Anterior cingulate cortex (tissue), 58 donors: ENCODE data around the gene MARCKSL1.
"Not testable (repeated sequence)": the region's sequence is repeated elsewhere in the genome, so short reads cannot be mapped to it uniquely, and the experiment has no call there.

Experiments used
- DNase-seq, 58 donors: peaks; one replicate each; lab custom pipeline; 2025; lab: John Stamatoyannopoulos, UW

Gene MARCKSL1, protein sequence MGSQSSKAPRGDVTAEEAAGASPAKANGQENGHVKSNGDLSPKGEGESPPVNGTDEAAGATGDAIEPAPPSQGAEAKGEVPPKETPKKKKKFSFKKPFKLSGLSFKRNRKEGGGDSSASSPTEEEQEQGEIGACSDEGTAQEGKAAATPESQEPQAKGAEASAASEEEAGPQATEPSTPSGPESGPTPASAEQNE

GRCh38 chr1:32335790-32336590 lies at the start of gene MARCKSL1:
TSS of gene MARCKSL1 (minus strand) at chr1:32336233. CDS start at chr1:32336033, 200 bp downstream.
- DNase-seq, result peak in 54 of 58 donors; percentile 24 to 91 (median 79)

DNA sequence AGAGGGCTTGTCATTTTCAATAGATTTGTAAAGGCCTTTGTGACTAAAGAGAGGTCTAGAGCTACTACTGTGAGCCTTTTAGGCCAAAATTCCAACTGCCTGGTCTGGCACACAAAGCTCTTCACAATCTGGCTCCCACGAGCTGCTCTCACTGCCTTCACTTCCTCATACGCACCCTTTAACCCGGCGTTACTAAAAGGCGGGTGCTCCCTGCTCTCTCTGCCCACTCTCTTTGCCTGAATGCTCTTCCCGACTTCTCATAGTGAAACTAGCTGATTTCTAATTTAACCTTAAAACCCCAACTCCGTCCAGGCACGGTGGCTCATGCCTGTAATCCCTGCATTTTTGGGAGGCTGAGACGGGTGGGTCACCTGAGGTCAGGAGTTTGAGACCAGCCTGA lies 44.0 kb upstream of the MARCKSL1 start:
- DNase-seq, result no peak

DNA sequence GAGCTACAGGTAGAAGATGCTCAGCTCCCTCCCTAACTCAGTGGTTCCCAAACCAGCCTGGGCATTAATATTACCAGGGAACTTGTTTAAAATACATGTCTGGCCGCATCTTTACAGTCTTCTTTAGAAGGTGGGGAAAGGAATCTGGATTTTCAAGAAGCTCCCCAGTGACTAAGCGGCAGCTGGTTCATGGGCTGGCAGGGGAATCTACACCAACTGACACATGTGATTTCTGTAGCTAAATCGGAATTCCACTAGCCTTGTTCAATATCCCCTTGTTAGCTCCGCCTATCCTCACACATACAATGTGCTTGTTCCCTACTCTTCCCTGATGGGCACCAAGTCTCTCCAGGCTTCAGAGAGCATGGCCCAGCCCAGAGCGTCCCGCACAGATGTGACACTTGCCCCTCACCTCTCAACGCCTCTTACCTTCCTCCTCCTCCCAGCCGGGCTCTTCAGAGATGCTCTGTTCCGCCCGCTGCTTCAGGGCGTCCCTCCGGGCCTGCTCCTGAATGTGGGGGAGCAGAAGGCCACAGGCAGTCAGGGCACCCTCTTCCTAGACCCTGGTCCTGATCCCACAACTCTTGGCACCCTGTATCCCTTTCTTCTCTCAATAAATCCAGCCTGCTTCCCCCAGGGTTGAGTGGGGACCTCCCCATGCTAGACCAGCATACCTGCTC lies 41.6 kb upstream of the MARCKSL1 start:
- DNase-seq, result peak in 1 of 58 donors; percentile 9

GRCh38 chr1:32376199-32376598 lies 40.2 kb upstream of the MARCKSL1 start:
- DNase-seq, result no peak

DNA sequence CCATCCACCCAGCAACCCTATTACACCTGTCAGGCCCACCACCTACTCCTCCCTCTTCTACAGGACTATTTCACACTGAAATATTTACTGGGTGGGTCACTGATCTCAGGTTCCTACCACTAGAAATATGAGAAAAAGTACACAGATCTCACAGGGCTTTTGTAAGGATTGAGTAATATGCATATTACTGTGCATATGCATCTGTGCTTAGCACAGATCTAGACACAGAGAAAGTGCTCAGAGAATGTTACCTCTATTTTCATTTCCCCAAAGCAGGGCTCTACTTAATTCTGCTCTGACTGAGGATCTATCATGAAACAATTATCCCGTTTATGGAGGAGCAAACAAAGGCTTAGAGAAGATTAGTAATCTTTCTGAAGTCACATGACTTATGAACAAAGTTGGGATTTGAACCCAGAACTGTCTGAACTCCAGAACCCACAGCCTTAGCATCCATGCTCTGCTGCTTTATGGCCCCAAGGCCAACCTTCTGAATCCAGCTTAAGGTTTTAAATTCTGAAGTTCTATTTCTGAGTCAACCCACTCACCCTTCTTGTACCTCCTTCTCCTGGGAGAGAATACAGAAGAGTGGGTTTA lies 38.1 kb upstream of the MARCKSL1 start:
- no peak for DNase-seq

DNA sequence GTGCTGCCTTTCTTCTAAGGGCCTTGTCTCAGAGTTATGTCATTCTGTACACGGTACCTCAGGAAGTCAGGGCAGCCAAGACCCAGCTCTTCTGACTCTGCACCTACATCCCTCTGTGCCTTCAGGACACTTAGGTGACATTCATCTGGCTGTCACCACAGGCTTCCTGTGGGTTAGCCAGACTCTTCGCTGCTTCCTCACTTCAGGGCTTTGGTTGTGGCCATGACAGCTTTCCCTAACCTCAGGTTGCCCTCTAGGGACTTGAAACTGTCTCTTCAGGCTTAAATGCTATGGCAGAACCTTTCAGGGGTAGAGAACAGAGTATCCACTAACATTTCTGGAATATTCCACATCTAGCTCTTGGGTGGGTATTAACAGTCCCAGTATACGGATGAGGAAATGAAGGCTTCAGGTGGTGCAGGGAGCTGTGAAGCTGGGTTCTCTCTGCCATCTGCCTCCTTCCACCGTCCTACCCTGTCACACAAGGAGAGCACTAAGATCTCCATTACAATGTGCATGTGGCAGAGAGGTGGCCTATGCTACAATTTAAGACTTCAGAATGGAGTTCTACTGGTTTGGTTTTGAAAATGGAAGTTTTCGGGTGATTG lies 36.2 kb upstream of the MARCKSL1 start:
- no peak for DNase-seq

DNA sequence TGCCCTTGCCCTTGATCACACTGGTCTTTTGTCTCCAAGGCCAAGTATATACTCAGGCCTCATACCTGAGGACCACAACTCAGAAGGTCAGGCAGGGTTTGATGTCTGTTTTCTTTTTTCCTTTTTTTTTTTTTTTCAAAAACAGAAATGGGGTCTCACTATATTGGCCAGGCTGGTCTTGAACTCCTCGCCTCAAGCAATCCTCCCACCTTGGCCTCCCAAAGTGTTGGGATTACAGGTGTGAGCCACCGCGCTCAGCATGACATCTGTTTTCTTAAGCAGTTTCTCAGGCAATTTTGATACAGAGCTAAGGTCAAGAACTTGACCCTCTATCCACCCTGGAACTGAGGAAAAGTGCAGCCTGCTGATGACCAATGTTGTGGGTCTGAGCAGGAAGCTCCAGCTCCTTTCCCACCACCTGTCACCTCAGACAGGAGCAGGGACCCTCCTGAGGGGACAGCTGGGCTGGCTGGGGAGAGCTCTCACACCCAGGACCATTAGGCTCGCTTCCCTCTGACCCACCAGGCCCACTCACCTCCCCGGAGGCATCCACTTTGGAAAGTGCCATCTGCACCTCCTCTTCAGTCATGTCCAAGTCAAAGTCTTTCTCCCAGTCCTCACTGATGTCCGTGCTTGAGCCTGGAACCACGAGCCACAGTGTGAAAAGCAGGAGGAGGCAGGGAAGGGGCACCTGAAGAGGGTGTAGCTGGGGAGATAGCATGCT lies 32.0 kb upstream of the MARCKSL1 start:
- no peak for DNase-seq

GRCh38 chr1:32365445-32365844 lies 29.4 kb upstream of the MARCKSL1 start:
- no peak for DNase-seq

DNA sequence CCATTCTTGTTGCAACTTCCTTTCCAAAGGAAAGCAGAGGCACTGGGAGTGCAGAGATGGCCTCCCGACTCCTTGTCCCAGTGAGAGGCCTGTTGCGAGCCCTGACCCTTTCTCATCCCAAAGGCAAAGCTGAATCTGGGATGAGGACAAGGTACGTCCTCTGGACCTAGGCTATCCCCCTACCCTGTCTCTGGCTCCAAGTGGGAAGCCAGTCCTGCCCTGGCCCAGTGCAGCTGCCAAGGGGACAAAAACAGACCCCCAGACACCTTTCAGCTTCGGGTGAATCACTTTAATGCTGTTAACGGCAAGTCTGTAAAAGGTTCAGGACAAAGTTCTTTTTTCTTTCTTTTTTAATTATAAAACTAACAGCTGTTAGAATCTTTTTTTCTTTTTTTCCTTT lies 28.8 kb upstream of the MARCKSL1 start:
- no peak for DNase-seq

GRCh38 chr1:32363713-32364112 lies 27.7 kb upstream of the MARCKSL1 start:
- no peak for DNase-seq

DNA sequence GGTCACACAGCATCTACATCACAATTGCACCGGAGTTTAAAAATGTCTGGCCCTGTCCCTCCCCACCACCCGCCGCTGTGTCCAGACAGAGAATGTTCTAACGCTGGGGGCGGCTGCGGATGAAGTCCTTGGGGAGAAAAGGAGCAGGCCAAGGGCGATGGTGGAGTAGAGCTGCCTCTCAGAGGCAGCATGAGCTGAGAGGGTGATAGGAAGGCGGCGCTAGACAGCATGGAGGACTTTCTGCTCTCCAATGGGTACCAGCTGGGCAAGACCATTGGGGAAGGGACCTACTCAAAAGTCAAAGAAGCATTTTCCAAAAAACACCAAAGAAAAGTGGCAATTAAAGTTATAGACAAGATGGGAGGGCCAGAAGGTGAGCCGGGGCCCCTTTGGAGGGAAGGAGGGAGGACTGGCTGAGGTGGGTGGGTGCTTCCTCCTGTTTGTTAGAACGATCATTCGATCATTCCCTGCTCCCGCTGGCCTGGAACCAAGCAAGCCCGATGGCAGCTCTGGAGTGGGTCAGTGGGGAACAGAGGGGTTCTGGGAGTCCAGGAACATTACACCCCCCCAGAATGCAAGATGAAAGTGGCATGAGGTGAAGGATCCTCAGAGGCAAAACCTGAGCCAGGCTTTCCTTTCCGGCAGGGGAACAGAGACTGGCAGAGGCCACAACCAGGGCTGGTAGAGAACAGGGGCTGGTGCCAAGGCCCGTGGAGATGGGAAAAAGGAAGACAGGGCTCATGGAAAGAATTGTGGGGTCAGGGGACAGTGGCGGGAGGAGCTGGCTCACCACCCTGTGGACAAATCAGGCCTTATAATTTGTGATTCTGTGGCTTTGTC lies 26.7 kb upstream of the MARCKSL1 start, which contains the start of the genes FAM229A and TSSK3:
Gene FAM229A (minus strand): TSS at position 12 of the 840 bp plus-strand sequence. CDS start 394 bp downstream, outside the sequence.
Gene TSSK3 (plus strand): TSS at position 66 of the 840 bp plus-strand sequence. CDS start 163 bp downstream, at position 229.
- peak in 3 of 58 donors; percentile 44 to 94 (median 60) for DNase-seq

DNA sequence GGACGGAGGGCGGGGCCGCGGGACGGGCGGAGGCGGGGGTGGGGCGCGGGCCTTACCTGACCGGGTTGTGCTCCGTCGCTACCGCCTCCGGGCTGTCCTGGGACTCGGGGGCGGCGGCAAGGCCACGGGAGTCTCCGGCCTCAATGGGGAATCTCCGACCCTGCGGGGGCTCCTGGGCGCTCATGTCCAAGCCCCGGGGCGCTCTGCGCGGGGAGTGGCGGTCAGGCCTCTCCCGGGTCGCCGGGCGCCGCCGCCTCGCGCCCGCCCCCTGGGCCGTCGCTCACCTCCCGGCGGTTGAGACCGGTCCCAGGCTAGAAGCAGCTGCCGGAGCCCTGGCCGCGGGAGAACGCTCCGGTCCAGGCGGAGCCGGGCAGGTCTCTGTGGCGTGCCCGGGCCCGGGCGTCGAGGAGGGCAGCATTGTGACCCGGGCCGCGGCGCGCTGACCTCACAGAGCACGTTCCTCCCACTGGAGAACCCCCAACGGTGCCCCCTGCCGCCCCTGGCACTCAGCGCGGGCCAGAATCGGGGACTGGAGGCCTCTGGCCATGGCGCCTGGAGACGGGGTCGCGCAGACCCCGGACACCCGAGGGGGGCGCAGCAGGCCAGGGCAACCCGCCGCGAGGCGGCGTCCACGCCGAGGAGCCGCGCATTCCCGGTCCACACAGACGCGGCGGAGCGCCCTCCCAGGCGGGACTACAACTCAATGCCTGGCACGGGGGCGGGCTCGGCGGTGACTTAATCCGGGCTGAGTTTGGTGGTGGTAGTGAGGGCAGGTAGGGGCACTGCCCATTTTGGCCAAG lies 25.8 kb upstream of the MARCKSL1 start:
- peak in 50 of 58 donors; percentile 22 to 77 (median 52) for DNase-seq

- peak in 14 of 58 donors; percentile 12 to 54 (median 36) for DNase-seq
Observed at GRCh38 chr1:32361308-32361673, 25.3 kb upstream of the MARCKSL1 start.

DNA sequence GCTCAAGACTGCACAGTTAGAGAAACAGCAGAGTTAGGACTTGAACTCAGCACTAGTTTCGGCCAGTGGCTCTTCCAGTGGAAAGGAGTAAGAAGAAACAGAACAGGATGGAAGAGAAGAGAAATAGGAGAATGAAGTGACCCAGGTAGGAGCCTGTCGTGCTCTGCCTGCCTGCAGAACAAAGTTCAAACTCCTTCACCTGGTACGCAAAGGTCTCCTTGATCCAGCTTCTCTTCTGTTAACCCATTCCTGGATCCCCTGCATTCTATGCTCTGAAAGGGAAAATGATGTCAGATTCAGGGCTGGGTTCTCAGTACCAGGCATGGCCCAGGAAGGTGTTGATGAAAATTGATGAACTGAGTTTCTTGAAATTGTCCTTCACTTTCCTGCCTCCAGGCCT lies 22.4 kb upstream of the MARCKSL1 start:
- DNase-seq, result no peak

- DNase-seq, result no peak
Observed at GRCh38 chr1:32357614-32358013, 21.6 kb upstream of the MARCKSL1 start.

DNA sequence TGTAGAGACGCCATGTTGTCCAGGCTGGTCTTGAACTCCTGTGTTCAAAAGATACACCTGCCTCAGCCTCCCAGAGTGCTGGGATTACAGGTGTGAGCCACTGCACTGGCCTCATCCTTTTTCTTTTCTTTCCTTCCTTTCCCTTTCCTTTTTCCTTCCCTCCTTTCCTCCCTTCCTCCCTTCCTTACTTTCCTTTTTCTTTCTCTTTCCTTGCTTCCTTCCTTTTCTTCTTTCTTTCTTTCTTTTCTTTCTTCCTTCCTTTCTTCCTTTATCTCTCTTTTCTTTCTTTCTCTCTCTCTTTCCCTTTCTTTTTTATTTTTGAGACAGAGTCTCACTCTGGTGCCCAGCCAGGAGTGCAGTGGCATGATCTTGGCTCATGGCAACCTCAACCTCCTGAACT lies 20.4 kb upstream of the MARCKSL1 start:
- DNase-seq, result no peak

- DNase-seq, result not testable (repeated sequence)
Observed at GRCh38 chr1:32355778-32356177, 19.7 kb upstream of the MARCKSL1 start.
